Embryonic facial prominence (tissue), 1 donor: Measurements from ENCODE around the gene ARSA.

Experiments used
- DNase-seq: peaks from one replicate; pipeline ENCODE4 v3.0.0-alpha.2; 2016; ENCODE audit errors: extremely low spot score

The ARSA gene

DNA sequence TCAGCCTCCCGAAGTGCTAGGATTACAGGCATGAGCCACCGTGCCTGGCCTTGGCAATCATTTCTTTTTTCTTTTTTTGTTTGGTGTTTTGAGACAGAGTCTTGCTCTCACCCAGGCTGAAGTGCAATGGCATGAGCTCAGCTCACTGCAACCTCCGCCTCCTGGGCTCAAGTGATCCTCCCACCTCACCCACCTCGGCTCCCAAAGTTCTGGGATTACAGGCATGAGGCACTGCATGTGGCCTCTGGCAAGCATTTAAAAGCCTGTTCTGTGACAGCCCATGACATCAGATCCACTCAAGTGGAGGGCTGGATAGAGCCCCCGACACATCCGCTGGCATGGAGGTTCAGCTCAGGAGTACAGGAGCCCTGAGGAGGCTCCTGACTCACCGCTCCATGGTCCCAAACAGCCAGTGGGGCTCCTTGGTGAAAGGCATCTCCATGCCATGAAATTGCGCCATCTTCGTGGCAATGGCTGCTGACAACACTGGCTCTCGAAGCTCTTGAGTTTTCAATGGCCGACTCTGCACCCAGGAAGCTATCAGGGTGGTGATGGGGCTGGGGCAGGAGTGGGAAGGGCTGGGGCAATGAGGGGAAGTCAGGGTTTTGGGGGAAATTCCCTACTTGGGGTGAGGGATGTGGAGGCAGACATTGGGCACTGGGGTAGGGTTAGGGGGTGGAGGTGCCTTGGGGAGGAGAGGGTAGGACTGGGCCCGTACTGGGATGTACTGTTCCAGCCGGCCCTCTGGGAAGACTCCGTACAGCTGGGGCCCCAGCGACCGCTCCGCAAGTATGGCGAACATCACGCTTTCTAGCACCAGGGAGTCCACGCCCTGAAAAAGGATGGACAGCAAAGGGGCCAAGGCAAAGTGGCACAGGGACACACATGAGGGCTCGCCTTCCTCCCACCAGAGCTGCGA is 46.7 kb downstream of the ARSA start:
- no peak for DNase-seq

DNA sequence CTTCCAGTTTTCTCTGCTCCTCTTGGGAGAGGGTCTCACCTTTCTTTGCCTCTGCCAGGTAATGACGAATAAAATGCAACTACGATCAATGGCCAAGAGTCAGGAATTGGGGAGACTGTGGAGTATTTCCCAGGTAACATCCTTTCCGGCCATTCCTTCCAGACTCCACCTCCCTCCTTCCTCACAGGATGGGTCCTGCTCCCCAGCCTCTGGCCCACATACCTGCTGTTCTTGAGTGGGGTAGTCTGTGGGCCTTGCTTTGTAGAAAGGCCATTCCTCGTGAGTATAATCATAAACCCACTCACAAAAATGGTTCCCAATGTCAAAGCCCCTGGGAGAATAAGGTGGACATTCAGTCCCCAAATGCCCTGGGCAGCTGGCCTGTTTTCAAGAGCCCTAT is 48.2 kb downstream of the ARSA start:
- no peak for DNase-seq

DNA sequence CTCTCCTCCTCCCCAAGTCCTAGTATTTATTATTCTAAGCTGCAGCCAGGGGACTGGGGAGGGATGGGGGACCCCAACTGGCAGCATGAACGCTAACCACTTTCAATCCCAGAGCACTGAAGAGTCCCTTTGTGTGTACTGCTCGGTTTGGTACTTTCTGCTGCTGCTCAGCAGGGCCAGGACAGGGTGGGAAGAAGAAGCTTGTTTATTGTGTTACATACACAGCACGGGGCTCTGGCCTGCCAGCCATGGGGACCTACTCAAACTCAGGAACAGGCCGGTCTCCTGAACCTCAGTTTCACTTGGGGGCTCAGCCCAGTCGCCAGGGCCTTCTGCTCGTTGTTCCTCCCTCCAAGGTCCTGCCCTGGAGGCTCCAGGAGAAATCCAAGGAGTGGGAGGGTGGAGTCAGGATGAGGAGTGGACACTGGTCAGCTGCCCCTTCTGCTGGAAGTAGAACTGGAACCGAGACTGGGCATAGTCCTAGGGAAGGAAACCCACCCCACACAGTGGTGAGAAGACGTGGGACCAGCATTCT is 49.1 kb downstream of the ARSA start:
- no peak for DNase-seq

DNA sequence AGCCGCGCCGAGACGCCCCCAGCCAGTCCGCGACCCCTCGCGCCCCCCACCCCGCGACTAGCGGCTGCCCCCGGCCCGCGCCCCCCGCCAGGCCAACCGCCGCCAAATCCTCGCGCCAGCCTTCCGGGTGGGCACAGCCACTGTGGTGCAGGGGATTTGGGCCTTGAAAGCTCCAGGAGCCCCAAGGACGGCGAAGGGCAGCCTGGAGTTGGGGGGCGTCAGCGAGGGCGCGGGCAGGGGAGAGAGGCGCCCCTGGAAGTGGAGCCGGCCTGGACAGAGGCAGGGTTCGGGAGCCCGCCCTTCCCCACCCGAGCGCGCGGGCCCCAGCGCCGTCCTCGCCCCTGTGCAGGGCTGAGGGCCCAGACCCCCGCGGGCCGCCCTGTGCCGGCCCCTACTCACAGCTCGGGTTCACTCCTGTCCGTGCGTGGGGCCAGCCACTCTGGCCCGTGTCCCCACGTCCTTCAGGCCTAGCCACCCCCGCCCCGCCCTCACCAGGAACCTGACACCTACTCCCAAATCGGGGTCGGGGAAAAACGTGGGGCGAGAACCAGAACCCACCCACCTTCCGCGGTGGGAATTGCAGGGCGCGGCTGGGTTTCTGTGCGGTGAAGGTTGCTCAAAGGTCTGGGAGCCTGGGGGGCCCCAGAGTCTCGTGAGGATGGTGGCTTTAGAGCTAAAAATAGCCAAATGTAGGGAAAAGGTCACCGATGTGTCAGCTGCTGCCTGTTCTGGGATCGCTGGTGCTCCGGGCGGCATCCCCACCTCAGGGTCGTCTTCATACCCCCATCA is 49.8 kb downstream of the ARSA start, which contains the start of gene CPT1B:
Gene CPT1B (minus strand): TSS at position 441 of the 789 bp plus-strand sequence. CDS start 512 bp downstream, outside the sequence.
- no peak for DNase-seq

DNA sequence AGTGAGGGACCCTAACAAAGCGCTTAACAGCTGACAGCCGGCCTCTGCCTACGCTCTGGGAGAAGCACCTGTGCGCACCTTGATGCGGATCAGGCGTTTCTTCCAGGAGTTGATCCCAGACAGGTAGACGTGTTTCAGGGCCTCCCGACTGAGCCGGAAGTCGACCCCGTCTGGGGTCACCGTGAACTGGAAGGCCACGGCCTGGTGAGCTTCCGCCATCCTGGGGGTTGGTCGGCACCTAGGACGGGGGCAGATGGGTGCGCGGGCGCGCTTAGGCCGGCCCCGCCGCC is 50.3 kb downstream of the ARSA start:
- DNase-seq = no peak

DNA sequence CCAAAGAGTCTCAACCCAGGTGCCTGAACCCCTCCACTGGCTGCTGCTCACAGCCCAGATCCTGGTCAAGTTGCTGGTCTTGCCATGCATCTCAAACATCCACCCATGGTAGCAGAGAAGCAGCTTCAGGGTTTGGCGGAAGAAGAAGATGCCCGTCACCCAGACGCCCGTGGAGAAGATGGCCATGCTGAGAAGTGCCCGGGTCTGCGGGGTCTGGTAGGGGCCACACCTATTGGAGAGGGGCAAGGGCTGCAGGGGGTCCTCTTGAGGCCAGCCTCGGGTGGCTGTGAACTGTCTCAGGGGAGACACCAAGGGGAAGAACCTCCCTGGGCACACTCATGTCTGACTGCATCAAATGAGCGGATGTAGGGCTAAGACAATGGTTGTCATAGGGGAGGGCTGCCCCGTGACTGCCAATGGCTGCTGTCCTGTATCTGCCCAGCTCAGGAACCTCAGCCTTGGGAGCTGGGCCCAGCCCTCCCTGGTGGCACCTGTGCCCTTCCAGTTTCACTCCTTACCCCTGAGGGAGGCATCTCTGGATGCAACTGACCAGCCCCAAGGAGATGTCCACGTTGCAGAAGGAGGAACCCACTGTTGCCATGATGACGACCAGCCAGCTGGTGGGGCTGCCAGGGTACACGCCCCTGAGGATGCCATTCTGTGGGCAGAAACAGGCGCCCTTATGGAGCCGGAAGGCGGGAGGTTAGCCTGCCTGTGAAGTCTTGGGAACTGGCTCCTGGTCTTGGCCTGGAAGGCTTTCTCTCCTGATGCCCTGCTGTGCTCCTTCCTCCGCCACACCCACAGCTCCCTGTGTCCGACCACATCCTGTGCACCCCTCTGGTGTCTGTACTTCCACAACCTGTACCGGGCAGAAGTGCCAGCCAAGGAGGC is 50.9 kb downstream of the ARSA start:
- no peak for DNase-seq

DNA sequence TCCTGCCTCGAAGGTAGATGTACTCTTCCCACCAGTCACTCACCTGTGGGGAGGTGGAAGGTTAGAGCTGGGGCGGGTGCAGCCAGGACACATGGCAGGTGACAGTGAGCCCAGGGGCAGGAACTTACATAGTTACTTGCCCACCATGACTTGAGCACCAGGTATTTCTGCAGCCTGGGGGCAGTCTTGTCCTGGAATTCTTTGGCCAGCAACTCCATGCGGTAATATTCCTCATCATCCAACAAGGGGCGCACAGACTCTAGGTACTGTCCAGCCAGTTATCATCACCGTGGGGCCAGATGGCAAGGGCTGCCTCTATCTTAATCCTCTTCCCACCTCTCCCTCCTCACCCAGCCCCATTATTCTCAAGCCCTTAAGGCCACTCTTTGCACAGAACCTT is 51.9 kb downstream of the ARSA start:
- no peak for DNase-seq

DNA sequence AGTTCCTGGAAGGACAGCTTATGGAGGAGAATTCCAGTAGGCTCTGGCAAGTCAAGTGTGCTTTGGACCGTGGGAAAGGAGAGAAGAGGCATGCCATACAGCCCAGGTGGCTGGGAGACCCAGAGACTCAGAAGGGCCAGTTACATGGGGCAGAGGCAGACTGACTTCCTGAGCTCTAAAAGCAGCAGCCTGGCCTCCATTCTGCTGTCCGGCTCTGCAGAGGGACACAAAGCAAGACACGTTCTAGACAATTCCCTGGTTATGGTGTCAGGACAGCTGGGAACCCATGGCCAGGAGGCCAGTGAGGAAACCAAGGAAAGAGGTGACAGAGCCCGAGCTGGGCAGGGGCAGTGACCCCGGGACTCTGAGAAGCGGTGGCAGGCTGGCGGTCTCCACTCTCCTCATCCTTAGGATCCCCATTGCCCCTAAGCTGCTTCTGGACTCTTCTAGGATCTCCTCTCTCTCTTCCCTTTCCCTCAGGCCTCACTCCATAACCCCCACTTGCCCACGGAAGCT is 52.5 kb downstream of the ARSA start:
- no peak for DNase-seq
